OCI-LY7 (cell line): ENCODE data around the gene SNX32. TPM values are rescaled to one million over a fixed set of nuclear protein-coding genes. Genes with fewer than 3 reads are reported as not detected.

Source experiments
- BruUV-seq: library from RNA; stranded (reverse); fragments of 400-500 nt; replicated peaks from 2 replicates; lab custom pipeline; 2021; lab: Mats Ljungman, UMichigan
- CTCF ChIA-PET: fragments of 300-600 bp; sonication (Branson Sonifier 250); formaldehyde crosslinking; loops from one replicate; lab custom pipeline; 2022; ENCODE audit warnings: antibody characterized with exemption; ENCODE audit not compliant: unreplicated experiment; lab: Charles Lee
- POLR2A ChIA-PET: fragments of 300-600 bp; sonication (Branson Sonifier 250); formaldehyde crosslinking; loops from one replicate; lab custom pipeline; 2022; ENCODE audit warnings: antibody characterized with exemption; lab: Charles Lee
- DNase-seq: peaks from one replicate; pipeline ENCODE4 v3.0.0-alpha.2; 2015; ENCODE audit warnings: low spot score
- H2AFZ ChIP-seq: fragments of 200-600 bp; sonication (generic), shearing (Covaris generic); 2 replicates; pipeline ENCODE4 v1.6.1; 2014; ENCODE audit warnings: mild to moderate bottlenecking, antibody characterized with exemption, low read length, moderate library complexity
- H3K27ac ChIP-seq: fragments of 200-600 bp; sonication (generic); 2 replicates; pipeline ENCODE4 v1.5.1; 2014; ENCODE audit warnings: mixed run types, low read depth, mild to moderate bottlenecking, moderate library complexity, low read length, inconsistent platforms; ENCODE audit not compliant: poor library complexity, severe bottlenecking
- H3K36me3 ChIP-seq: fragments of 200-600 bp; sonication (generic); 2 replicates; pipeline ENCODE4 v1.6.1; 2014; ENCODE audit warnings: mild to moderate bottlenecking, antibody characterized with exemption, low read length, moderate library complexity, mixed read lengths; ENCODE audit not compliant: insufficient read depth
- H3K4me1 ChIP-seq: fragments of 200-600 bp; sonication (generic); 2 replicates; pipeline ENCODE4 v1.5.1; 2014; ENCODE audit warnings: mild to moderate bottlenecking, low read length; ENCODE audit not compliant: insufficient read depth, poor library complexity, severe bottlenecking
- H3K4me2 ChIP-seq: fragments of 200-600 bp; sonication (generic); 2 replicates; pipeline ENCODE4 v1.6.1; 2014; ENCODE audit warnings: mild to moderate bottlenecking, low read length
- H3K4me3 ChIP-seq: fragments of 200-600 bp; sonication (generic); 2 replicates; pipeline ENCODE4 v1.5.1; 2014; ENCODE audit warnings: mild to moderate bottlenecking, low read depth, low read length; ENCODE audit not compliant: poor library complexity, severe bottlenecking
- H3K79me2 ChIP-seq: fragments of 200-600 bp; sonication (generic); 2 replicates; pipeline ENCODE4 v1.6.1; 2016; ENCODE audit warnings: low read depth, mild to moderate bottlenecking, low read length, moderate library complexity, mixed read lengths; ENCODE audit not compliant: insufficient read depth
- H3K9me2 ChIP-seq: fragments of 200-600 bp; sonication (generic); 2 replicates; pipeline ENCODE4 v1.6.1; 2016; ENCODE audit warnings: mild to moderate bottlenecking, low read length, mixed read lengths; ENCODE audit not compliant: insufficient read depth
- H3K9me3 ChIP-seq: fragments of 200-600 bp; sonication (generic); 2 replicates; pipeline ENCODE4 v1.6.1; 2014; ENCODE audit warnings: mild to moderate bottlenecking, mixed run types, low read length, mixed read lengths
- H4K20me1 ChIP-seq: fragments of 200-600 bp; sonication (generic); 2 replicates; pipeline ENCODE4 v1.6.1; 2014; ENCODE audit warnings: mild to moderate bottlenecking, antibody characterized with exemption, low read length, moderate library complexity, mixed read lengths; ENCODE audit not compliant: insufficient read depth
- CTCF ChIP-seq: fragments of 200-600 bp; sonication (generic); conservative IDR thresholded peaks from 2 replicates; pipeline ENCODE4 v1.5.1; 2014; ENCODE audit warnings: mild to moderate bottlenecking, antibody characterized with exemption, low read length, moderate library complexity, mixed read lengths
- EZH2phosphoT487 ChIP-seq: fragments of 200-600 bp; sonication (generic); IDR thresholded peaks from 2 replicates; pipeline ENCODE4 v1.6.1; 2018; ENCODE audit warnings: low read depth, borderline replicate concordance, mild to moderate bottlenecking, mixed run types, antibody characterized with exemption, low read length, moderate library complexity, mixed read lengths
- intact Hi-C: fragments of 100-400 bp; cut with micrococcal nuclease; formaldehyde crosslinking; loops from one replicate; pipeline ENCODE4 v1.10.0; 2022; ENCODE audit not compliant: unreplicated experiment
- total RNA-seq, 2 experiments: library from RNA; depleted of rRNA in 1 of 2; stranded (reverse); fragments of >200 nt in 1 of 2; shearing (Covaris generic) in 1 of 2; gene quantifications; 2 replicates each; pipeline ENCODE4 v1.2.3, GENCODE V29; 2014 to 2022

SNX32 gene
- total RNA-seq, 2 experiments from 2014 or later, result not detected

GRCh38 chr11:65853246-65853979, 19.6 kb downstream of the SNX32 start:
- Histone ChIP-seq H3K4me3 (no peak overlapping the region), H3K36me3 (peaks cover 69% of the 10 kb centered on the region), H3K9me3 (peaks cover 7% of the 10 kb centered on the region; the same call in 1 of the 2 replicates), H2AFZ (no peak overlapping the region), H4K20me1 (peaks cover 16% of the 10 kb centered on the region), H3K9me2 (no peaks in the 10 kb centered on the region), H3K4me1 (peaks cover 9% of the 10 kb centered on the region), H3K27ac (no peak overlapping the region), H3K4me2 (no peak overlapping the region), H3K79me2 (peaks cover 36% of the 10 kb centered on the region)
- DNase-seq, result no peak
- ChIA-PET CTCF (no interaction called here), POLR2A (no interaction called here)
- 0 out of 2 replicates have a peak, but pooled peaks have one; percentile 19 for TF ChIP-seq CTCF
- TF ChIP-seq EZH2phosphoT487, result no peak
- intact Hi-C loops, result no loop called here
- no TSS peak for BruUV-seq

GRCh38 chr11:65854161-65854592, 20.4 kb downstream of the SNX32 start:
- peaks cover 69% of the 10 kb centered on the region for H3K36me3 ChIP-seq

More at GRCh38 chr11:65854161-65854592, 20.4 kb downstream of the SNX32 start:
- H2AFZ ChIP-seq, result no peak overlapping the region
- BruUV-seq, result no TSS peak
- H3K9me2 ChIP-seq, result no peaks in the 10 kb centered on the region
- H3K4me2 ChIP-seq, result no peak overlapping the region
- peaks cover 36% of the 10 kb centered on the region for H3K79me2 ChIP-seq
- no peak for TF ChIP-seq CTCF
- TF ChIP-seq EZH2phosphoT487, result no peak
- no peak overlapping the region for H3K27ac ChIP-seq
- intact Hi-C loops, result no loop called here
- ChIA-PET CTCF (no interaction called here), POLR2A (no interaction called here)
- H3K4me1 ChIP-seq, result peaks cover 16% of the 10 kb centered on the region
- H4K20me1 ChIP-seq, result peaks cover 16% of the 10 kb centered on the region
- H3K4me3 ChIP-seq, result no peak overlapping the region
- H3K9me3 ChIP-seq, result peaks cover 7% of the 10 kb centered on the region; the same call in 1 of the 2 replicates
- no peak for DNase-seq
